Glutamatergic neuron (in vitro differentiated cells): ENCODE results near the gene TULP3. TPM values are rescaled to one million over a fixed set of nuclear protein-coding genes. Genes with fewer than 3 reads are reported as not detected.

Source experiments
- DNase-seq: peaks from one replicate; pipeline ENCODE4 v3.0.0; 2022
- H3K27ac Mint-ChIP-seq: one replicate; pipeline ENCODE4 v1.8.0; 2020; ENCODE audit warnings: mild to moderate bottlenecking, mixed read lengths, inconsistent platforms; ENCODE audit not compliant: unreplicated experiment
- H3K27me3 Mint-ChIP-seq: one replicate; pipeline ENCODE4 v1.8.0; 2020; ENCODE audit warnings: mild to moderate bottlenecking, moderate library complexity, mixed read lengths, inconsistent platforms; ENCODE audit not compliant: unreplicated experiment
- H3K36me3 Mint-ChIP-seq: one replicate; pipeline ENCODE4 v1.8.0; 2020; ENCODE audit warnings: mild to moderate bottlenecking, mixed read lengths, inconsistent platforms; ENCODE audit not compliant: unreplicated experiment
- H3K4me1 Mint-ChIP-seq: one replicate; pipeline ENCODE4 v1.8.0; 2020; ENCODE audit warnings: mild to moderate bottlenecking, low read depth, mixed read lengths, inconsistent platforms; ENCODE audit not compliant: unreplicated experiment
- H3K4me3 Mint-ChIP-seq: one replicate; pipeline ENCODE4 v1.8.0; 2020; ENCODE audit warnings: mild to moderate bottlenecking, mixed read lengths, inconsistent platforms; ENCODE audit not compliant: unreplicated experiment
- H3K9me3 Mint-ChIP-seq: one replicate; pipeline ENCODE4 v1.8.0; 2020; ENCODE audit warnings: mild to moderate bottlenecking, moderate library complexity, mixed read lengths, inconsistent platforms; ENCODE audit not compliant: unreplicated experiment
- total RNA-seq: library from RNA; stranded (reverse); fragmentation: NEBNext Ultra II Directional; extraction: Animal tissue kit (Norgen Biotek cat#: 25700); gene quantifications from one replicate; pipeline ENCODE4 v1.2.1, GENCODE V29; 2021; ENCODE audit not compliant: unreplicated experiment
- TF ChIP-seq, protein P1 (sequence below): fragments of 200-600 bp; sonication (generic); IDR thresholded peaks from one replicate; pipeline ENCODE4 v1.5.0; 2021; ENCODE audit not compliant: partially characterized antibody, unreplicated experiment

The TULP3 gene
- total RNA-seq, 1 donor from 2014 or later, result 12.5 TPM

DNA sequence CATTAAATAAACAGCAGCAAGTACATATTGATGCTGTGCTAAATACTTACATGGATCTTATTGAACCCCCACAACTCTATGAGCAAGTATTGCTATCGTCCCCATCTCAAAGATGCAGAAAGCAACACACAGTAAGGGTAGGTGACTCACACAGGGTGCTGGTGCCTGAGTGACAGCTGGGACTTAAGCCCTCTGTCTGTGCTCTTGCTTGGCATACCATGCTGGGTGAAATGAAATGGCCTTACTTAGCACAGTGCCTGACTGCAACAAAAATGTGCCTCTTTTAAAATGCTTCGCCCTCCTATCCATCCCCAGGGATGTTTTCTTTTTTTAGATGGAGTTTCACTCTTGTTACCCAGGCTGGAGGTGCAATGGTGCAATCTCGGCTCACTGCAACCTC lies 34.6 kb upstream of the TULP3 start:
- no peak for DNase-seq
- Mint-ChIP-seq H3K27ac (no peak overlapping the region), H3K36me3 (no peaks in the 10 kb centered on the region), H3K4me1 (no peaks in the 10 kb centered on the region), H3K27me3 (no peaks in the 10 kb centered on the region), H3K4me3 (no peak overlapping the region), H3K9me3 (peaks cover 1% of the 10 kb centered on the region)
- TF ChIP-seq, protein P1, sequence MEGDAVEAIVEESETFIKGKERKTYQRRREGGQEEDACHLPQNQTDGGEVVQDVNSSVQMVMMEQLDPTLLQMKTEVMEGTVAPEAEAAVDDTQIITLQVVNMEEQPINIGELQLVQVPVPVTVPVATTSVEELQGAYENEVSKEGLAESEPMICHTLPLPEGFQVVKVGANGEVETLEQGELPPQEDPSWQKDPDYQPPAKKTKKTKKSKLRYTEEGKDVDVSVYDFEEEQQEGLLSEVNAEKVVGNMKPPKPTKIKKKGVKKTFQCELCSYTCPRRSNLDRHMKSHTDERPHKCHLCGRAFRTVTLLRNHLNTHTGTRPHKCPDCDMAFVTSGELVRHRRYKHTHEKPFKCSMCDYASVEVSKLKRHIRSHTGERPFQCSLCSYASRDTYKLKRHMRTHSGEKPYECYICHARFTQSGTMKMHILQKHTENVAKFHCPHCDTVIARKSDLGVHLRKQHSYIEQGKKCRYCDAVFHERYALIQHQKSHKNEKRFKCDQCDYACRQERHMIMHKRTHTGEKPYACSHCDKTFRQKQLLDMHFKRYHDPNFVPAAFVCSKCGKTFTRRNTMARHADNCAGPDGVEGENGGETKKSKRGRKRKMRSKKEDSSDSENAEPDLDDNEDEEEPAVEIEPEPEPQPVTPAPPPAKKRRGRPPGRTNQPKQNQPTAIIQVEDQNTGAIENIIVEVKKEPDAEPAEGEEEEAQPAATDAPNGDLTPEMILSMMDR, result no peak

DNA sequence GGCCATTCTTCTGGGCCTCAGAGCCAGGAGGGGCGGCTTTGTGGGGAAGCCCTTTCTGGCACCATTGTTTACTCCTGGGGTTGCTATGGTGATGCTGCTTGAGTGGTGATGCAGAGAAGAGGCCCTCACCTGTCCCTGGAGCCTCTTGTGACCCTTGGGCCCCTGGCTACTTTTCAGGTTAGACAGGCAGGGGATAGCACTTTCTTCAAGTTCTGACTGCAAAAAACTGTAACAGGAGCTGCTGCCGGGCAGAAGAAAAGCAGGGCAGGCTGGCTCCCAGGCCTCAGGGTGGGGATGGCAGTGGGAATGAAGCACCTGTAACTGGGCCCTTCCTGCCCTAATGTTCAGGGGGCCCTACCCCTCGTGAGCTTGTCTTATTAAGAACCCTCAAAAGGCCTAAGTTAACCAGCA lies 33.7 kb upstream of the TULP3 start, which contains the start of gene TEX52:
Gene TEX52 (minus strand): TSS at position 19 of the 411 bp plus-strand sequence. CDS start 13 bp downstream, at position 6.
- Mint-ChIP-seq H3K27me3 (no peaks in the 10 kb centered on the region), H3K27ac (no peak within 1 kb of the TSS), H3K36me3 (no peaks in the 10 kb centered on the region), H3K9me3 (peaks cover 3% of the 10 kb centered on the region), H3K4me3 (no peak within 1 kb of the TSS), H3K4me1 (no peaks in the 10 kb centered on the region)
- DNase-seq, result no peak
- TF ChIP-seq, protein P1, result no peak

DNA sequence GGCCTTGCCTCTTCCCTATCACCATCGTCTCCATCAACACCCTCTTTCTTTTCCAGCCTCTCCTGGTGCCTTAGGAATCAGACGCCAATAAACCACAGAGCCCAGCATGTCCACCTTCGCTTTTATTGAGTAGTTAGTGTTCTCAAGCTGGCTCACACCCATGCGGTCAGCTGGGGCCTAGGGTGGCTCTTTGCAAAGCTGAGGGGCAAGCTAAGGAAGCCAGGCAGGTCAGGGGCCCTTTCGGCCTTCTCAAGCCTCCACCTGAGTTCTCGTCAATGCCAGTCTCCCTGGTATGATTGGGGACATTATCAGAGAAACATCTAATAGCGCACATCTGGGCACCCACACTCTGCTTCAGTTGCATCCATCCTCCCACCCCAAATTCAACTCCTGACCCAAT lies 33.1 kb upstream of the TULP3 start:
- H3K9me3 Mint-ChIP-seq, result peaks cover 3% of the 10 kb centered on the region
- TF ChIP-seq, protein P1, result no peak
- no peaks in the 10 kb centered on the region for H3K27me3 Mint-ChIP-seq
- no peak overlapping the region for H3K4me3 Mint-ChIP-seq
- no peak overlapping the region for H3K27ac Mint-ChIP-seq
- no peaks in the 10 kb centered on the region for H3K4me1 Mint-ChIP-seq
- DNase-seq, result no peak
- H3K36me3 Mint-ChIP-seq, result no peaks in the 10 kb centered on the region

DNA sequence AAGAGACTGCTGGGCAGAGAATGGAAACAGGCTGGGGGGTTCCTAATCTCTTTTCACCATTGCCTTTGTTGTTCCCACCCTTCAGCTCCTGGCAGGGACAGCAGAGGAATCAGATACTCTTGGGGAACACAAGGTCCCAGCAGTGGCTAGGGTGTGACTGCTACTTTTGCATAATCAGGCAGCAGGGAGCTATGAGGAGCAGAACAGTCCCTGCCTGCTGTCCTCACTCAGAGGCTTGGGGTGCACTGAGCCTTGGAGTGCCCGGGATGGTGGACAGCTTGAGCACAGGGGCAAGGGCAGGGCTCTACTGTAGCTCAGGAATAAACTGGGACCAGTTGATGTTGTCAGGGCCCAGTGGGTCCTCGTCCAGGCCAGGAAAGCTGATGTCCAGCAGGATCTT lies 32.4 kb upstream of the TULP3 start:
- Mint-ChIP-seq H3K27ac (no peak overlapping the region), H3K4me1 (no peaks in the 10 kb centered on the region), H3K9me3 (peaks cover 3% of the 10 kb centered on the region), H3K4me3 (no peak overlapping the region), H3K27me3 (no peaks in the 10 kb centered on the region), H3K36me3 (no peaks in the 10 kb centered on the region)
- DNase-seq, result no peak
- TF ChIP-seq, protein P1, result no peak

DNA sequence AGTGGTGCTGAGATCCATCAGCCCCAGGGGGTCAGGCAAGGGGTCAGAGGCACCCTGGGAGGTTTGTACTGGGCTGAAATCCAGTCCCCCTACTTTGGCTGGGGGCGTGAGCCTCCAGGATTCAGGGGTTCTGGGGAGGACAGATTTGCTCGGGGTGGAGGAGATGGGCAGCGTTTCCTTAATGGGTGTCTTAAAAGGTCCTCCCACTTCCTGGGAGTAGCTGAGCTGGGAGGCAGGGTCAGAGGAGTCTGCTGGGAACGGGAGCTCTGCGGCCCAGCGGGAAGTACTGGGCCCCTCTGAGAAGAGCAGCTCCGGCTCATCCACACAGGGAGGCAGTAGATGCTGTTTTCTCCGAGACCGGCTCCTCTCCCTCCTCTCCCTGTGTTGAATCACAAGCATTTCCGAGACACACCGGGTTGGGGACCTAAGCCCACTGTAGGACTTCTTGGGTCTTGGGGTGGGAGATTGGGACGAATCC lies 31.7 kb upstream of the TULP3 start:
- Mint-ChIP-seq H3K36me3 (no peaks in the 10 kb centered on the region), H3K9me3 (peaks cover 3% of the 10 kb centered on the region), H3K27me3 (no peaks in the 10 kb centered on the region), H3K27ac (no peak overlapping the region), H3K4me3 (no peak overlapping the region), H3K4me1 (no peaks in the 10 kb centered on the region)
- TF ChIP-seq, protein P1, result no peak
- DNase-seq, result no peak
